GM10248 (cell line): Measurements from ENCODE around the gene DBH.
"Not testable (repeated sequence)": the region's sequence is repeated elsewhere in the genome, so short reads cannot be mapped to it uniquely, and the experiment has no call there.

Experiments
- CTCF ChIA-PET: fragments of 300-600 bp; sonication (Branson Sonifier 250); formaldehyde crosslinking; extraction: SDS; loops from one replicate; lab custom pipeline; 2021; ENCODE audit warnings: antibody characterized with exemption; lab: Yijun Ruan, JAX
- POLR2A ChIA-PET: fragments of 350-650 bp; sonication (Branson Sonifier 250); formaldehyde crosslinking; extraction: SDS; loops from one replicate; lab custom pipeline; 2020; ENCODE audit warnings: antibody characterized with exemption; lab: Yijun Ruan, JAX
- DNase-seq: peaks from one replicate; pipeline ENCODE4 v3.0.0; 2012; ENCODE audit errors: extremely low spot score
- TF ChIP-seq, protein P1 (sequence below): IDR thresholded peaks from 2 replicates; pipeline ENCODE4 v1.5.1; 2012; ENCODE audit warnings: mild to moderate bottlenecking, low read depth; ENCODE audit errors: extremely low read depth, missing control alignments, control extremely low read depth

DBH gene

DNA sequence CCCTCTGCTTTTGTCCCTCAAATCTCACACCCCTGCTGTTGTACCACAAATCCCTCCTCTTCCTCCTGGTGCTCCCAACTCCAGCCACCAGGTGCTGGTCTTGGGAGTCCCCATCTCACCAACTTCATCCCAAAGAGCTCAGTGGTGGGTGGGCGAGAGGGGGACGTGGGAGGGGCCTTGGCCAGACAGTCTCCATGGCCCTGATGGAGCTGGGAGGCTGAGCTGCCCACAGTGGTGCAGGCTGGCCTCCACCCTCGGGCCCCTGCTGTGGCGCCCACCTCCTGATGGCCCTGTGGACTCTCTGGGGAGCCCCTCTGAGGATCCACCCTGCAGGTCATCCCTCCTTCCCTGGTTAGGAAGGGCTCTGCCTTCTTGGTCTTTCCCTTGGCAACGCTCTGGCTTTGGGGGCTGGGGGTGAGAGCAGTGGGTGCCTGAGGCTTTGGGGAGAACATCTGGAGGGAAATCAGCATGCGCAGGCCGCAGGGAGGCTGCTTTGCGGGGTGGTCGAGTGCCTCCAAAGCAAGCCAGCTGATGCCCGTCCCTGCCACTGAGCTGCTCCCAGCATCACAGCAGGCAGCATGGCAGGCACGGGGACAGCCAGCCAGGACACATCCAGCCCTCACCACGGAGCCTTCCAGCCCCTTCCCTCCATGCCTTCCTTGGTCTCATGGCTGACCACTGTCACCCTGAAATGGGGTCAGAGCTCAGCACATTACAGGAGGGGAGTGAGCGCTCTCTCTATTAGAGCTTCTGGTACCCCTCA, 19.3 kb upstream of the DBH start:
- no peak for DNase-seq
- POLR2A ChIA-PET, result no interaction called here
- TF ChIP-seq, protein P1, sequence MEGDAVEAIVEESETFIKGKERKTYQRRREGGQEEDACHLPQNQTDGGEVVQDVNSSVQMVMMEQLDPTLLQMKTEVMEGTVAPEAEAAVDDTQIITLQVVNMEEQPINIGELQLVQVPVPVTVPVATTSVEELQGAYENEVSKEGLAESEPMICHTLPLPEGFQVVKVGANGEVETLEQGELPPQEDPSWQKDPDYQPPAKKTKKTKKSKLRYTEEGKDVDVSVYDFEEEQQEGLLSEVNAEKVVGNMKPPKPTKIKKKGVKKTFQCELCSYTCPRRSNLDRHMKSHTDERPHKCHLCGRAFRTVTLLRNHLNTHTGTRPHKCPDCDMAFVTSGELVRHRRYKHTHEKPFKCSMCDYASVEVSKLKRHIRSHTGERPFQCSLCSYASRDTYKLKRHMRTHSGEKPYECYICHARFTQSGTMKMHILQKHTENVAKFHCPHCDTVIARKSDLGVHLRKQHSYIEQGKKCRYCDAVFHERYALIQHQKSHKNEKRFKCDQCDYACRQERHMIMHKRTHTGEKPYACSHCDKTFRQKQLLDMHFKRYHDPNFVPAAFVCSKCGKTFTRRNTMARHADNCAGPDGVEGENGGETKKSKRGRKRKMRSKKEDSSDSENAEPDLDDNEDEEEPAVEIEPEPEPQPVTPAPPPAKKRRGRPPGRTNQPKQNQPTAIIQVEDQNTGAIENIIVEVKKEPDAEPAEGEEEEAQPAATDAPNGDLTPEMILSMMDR, result no peak
- CTCF ChIA-PET, result no interaction called here

DNA sequence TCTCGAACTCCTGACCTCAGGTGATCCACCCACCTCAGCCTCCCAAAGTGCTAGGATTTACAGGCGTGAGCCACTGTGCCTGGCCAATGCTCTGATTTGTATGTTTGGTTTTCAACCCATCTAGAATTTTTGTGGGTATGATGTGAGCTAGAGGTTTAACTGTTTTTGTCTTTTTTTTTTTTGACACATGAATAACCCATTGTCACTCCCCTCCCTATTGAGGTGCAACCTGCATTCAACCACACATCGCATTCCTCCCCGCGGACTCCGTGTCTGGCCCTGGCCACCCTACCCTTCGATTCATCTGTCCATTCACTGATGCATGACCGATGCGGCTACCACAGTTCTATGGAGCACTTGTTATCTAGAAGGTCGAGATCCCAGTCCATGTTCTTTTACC, 17.4 kb upstream of the DBH start:
- DNase-seq, result no peak
- TF ChIP-seq, protein P1, result no peak
- ChIA-PET CTCF (no interaction called here), POLR2A (no interaction called here)

DNA sequence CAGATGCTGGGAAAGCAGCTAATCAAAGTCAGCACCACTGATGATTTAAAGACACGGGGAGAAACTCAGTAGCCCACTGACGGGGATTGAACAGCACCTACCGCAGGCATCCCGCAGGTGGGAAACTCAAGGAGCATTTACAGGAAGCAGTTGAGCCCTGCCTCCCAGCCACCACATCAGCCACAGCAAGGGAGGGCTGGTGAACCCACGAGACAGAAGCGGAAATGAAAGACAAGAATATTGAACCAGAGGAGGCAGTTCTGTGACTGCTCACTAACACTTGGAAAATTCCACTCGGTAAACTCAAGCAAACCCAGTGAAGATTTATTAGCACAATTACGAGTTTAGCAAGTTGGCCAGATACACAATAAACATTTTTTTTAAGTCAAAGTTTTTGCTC, 16.4 kb upstream of the DBH start:
- DNase-seq, result peak; percentile 46
- ChIA-PET POLR2A (no interaction called here), CTCF (no interaction called here)
- TF ChIP-seq, protein P1, result no peak

DNA sequence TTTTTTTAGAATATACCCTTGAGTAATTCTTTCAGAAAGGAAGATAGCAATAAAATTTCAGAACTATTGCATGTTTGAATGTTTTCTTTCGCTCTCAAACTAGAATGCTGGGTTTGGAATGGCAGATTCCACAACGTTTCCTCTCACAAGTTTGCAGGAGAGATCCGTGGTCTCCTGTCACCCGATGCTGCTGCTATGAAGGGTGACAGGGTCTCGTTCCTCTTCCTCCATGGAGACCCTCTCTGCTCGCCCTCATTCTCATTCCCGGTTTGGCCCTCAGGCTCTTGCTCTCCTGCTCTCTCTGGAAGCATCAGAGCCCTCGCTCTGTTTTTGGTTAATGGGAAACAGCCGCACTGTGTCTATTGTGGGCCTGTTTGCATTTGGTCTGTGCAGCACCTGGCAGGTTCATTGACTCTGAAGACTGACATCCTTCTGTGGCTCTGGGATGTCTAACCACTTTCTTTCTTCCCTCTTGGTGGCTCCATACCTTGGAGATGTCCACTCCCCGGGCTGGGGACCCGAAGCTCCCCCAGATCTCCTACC, 14.4 kb upstream of the DBH start:
- TF ChIP-seq, protein P1, result no peak
- no peak for DNase-seq
- ChIA-PET POLR2A (no interaction called here), CTCF (no interaction called here)

DNA sequence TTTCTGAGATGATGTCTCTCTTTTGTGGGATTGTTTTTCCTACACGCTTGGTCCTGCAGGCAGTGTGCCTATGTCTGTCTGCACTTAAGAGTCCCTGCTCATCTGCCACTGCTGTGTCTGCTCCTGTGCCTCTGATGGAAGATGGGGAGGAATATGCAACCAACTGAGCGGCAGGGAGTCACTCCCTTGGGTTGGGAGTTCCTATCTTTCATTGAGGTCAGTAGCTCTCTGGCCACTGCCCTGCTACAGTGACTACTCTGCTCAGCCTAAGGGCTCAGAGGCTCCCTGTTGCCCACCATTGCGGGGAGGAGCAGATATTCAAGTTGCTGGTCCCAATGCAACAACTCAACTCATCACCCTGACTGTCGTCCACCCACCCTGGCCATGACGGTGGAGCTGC, 13.6 kb upstream of the DBH start:
- CTCF ChIA-PET, result no interaction called here
- TF ChIP-seq, protein P1, result no peak
- DNase-seq, result no peak
- POLR2A ChIA-PET, result no interaction called here

DNA sequence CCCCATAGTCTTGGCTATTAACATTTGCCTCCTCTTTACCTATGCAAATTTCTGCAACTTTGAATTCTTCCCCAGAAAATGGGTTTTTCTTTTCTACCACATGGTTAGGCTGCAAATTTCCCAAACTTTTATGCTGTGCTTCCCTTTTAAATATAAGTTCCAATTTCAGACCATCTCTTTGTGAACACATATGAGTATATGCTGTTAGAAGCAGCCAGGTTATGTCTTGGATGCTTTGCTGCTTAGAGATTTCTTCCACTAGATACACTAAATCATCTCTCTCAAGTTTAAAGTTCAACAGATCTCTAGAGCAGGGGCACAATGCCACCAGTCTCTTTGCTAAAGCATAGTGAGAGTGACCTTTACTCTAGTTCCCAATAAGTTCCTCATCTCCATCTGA, 10.2 kb upstream of the DBH start:
- DNase-seq, CTCF ChIA-PET, POLR2A ChIA-PET: not testable (repeated sequence)

DNA sequence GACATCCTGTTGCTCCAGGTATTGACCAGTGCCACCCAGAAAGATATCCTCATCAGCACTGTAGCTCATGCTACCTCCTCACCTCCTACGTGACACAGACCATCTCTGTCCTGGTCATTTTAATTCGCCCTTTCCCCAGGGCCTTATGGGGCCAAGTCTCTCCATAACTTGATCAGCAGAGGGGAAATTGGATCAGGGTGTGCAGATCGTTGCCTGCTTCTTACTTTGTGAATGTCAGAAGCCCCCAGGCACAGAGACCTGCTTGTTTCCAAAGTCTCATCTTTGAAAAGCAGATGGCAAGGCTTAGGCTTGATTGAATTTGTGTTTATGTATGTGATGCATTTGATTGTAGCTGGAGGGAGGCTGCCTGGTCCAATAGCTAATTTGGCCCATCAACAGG, 8.8 kb upstream of the DBH start:
- POLR2A ChIA-PET, result no interaction called here
- no peak for DNase-seq
- TF ChIP-seq, protein P1, result no peak
- CTCF ChIA-PET, result no interaction called here
